Activated T-cell treated with anti-CD3 and anti-CD28 coated beads for 1 hour (primary cell): Measurements from ENCODE around the gene MUTYH.
"Not testable (repeated sequence)": the region's sequence is repeated elsewhere in the genome, so short reads cannot be mapped to it uniquely, and the experiment has no call there.

ENCODE experiments used
- DNase-seq: peaks from one replicate; pipeline ENCODE4 v3.0.0-alpha.2; 2020; ENCODE audit warnings: low read depth

Gene MUTYH

DNA sequence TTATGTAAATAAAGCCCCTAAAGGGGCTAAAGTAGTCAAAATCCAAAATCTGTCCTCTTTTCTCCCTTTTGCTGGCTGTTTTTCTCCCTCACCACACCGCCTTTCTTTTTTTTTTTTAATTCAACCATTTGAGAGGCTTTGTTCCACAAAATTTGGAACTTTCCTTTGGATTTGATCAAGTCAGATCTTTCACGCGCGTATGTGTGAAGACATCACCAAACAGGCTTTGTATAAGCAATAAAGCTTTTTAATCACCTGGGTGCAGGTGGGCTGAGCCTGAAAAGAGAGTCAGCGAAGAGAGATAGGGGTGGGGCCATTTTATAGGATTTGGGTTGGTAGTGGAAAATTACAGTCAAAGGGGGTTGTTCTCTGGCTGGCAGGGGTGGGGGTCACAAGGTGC lies 18.8 kb downstream of the MUTYH start:
- DNase-seq = no peak

DNA sequence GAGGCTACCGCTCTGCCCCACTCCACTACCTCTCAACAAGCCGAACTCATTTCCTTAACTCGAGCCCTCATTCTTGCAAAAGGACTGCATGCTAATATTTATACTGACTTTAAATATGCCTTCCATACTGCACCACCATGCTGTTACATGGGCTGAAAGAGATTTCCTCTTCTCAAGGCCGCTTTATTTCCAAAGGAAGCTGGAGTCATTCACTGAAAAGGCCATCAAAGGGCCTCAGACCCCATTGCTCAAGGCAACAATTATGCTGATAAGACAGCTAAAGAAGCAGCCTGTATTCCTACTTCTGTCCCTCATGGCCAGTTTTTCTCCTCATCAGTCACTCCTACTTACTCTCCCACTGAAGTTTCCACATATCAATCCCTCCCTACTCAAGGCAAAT lies 20.5 kb downstream of the MUTYH start:
- DNase-seq = no peak

DNA sequence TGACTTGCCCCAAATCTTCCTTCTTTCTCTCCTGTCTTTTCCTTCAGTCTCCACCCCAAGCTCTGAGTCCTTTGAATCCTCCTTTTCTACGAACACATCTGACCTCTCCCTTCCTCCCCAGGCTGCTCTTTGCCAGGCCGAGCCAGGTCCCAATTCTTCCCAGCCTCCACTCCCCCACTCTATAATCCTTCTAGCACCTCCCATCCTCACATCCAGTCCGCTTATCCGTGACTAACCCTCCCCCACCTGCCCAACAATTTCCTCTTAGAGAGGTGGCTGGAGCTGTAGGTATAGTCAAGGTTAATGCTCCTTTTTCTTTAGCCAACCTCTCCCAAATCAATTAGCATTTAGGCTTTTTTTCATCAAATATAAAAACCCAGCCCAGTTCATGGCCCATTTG lies 23.1 kb downstream of the MUTYH start:
- DNase-seq = no peak

DNA sequence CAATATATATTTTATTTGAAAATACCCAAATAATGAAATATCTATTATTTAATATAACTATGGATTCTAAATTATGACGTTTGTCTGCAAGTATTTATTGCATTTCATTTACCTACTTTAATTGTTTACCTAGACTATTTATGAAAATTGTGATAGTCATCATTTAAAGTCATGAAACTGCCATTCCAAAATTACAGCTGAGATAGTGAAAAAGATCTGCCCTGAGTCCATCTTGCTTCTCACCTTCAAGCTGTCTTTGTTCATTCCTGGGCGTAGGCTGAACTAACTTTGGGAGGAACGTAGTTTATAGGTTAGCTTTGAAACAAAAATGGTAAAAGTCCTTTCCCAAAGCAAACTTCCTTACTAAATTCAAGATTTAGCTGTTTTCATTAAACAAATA lies 26.0 kb downstream of the MUTYH start:
- no peak for DNase-seq

DNA sequence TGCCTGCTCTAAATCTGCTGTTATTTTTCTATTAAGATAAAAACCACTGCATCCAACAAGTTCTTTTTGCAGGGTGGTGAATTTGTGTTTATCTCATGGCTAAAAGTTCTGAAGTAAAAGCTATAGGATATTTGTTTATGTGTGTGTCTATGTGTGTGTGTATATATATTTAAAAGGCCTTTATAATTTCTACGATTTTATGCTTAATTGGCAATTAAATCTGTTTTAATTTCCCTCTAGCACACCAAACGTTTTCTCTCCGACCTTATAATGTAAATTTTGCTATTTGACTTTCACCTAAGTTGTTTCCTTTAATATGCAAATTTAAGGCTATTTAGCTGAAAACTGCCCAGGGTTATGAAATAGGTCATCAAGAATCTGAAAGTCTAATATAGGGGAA lies 33.3 kb downstream of the MUTYH start:
- DNase-seq = no peak

DNA sequence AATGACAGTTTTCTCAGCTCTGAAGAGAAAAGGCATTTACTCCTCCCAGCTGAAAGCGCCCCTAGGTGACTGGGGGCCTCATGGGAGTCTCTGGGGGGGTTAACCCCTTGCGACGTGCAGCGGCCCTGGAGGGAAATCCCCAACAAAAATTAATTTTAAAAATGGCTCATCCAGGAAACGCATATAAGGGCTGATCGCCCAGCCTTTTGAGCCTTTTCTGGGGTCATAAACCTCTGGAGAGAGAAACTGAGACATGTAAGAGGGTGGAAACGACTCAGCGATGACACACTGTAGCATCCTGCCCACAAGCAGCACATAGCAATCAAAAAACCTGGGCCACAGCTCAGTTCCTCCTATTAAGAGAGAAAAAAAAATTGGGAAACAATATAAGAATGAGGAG lies 33.9 kb downstream of the MUTYH start:
- DNase-seq = no peak

DNA sequence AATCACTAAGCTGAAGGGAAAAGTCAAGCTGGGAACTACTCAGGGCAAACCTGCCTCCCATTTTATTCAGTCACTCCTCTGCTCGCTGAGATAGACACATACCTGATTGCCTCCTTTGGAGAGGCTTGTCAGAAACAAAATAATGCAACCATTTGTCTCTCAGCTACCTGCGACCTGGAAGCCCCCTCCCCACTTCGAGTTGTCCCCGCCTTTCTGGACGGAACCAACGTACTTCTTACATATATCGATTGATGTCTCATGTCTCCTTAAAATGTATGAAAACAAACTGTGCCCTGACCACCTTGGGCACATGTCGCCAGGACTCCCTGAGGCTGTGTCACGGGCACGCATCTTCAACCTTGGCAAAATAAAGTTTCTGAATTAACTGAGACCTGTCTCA lies 35.0 kb downstream of the MUTYH start:
- DNase-seq = no peak

DNA sequence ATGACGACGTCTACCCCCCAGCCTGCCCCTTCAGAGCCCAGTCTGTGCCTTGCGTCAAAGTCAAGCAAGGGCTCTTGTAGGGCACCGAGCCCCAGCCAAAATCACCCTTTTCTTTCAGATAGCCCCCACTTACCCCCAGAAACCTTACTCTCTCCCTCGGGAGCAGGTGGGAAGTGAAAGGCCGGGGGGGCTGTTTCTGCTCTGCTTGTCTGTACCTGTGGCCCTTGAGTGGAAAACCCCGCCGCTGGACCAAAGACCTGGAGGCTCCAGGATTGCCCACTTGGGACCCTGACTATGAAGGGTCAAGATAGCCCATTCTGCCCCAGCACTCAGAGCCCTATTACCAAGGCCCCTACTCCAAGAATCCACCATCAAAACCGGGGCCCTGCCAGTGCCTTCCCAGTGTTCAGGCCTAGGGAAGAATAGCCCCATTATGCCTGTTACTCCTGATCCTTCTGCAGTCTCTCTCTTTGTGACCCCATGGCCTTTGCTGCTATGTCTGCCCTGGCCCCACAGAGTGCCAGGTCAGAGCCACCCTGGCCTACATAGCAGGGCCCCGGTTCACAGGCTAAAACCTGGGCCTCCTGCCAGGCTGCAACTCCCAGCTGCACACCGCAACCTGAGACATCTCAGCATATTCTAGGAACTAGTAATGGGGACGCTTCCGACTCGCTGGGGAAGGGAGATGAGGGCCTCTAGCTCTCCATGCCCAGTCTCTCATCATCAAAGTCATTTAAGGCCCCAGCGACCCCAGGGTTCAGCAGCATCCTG lies 35.7 kb downstream of the MUTYH start:
- no peak for DNase-seq

DNA sequence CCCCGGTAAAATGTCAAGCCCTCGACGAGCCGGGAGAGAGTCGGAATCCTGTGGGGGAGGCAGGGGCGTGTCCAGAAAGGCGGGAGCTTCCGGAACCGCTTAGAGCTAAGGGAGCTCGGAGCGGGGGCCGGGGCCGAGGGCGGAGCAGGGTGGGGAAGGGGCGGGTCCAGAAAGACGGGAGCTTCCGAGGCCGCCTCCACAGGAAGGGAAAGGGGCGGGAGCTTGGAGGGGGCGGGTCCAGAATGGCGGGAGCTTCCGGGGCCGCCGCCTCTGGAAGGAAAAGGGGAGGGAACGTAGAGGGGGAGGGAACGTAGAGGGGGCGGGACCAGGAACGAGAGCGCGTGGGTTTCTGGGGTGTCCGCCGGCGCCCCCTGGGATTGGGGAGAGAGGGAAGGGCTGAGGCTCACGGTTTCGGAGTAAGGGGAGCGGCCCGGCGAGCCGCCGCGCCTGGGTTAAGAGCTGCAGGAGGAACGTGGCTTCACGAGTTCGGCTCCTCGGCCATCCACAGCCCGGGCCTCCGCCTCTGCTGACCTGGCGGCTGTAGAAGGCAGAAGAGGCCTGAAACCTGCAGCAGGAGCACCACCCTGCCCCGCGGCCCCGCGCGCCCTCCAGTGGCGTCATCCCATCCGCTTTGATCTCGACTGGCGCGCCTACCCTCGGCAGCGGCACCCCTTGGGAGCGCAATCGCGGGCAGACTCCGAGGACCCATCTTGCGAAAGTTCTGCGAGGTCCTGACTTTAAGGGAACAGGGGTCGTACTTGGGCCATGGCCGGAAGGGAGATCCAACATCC lies 36.5 kb downstream of the MUTYH start:
- DNase-seq = peak; percentile 98

DNA sequence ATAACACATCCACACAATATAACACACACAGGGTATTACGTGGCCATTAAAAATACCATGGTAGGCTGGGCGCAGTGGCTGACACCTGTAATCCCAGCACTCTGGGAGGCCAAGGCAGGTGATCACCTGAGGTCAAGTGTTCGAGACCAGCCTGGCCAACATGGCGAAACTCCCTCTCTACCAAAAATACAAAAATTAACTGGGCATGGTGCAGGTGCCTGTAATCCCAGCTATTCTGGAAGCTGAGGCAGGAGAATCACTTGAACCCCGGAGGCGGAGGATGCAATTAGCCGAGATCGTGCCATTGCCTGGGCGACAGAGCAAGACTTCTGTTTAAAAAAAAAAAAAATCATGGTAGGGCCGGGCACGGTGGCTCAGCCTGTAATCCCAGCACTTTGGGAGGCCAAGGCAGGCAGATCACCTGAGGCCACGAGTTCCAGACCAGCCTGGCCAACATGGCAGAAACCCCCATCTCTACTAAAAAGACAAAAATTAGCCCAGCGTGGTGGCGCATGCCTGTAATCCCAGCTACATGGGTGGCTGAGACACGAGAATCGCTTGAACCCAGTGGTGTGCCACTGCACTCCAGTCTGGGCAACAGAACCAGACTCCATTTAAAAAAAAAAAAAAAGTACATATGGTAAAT lies 37.6 kb downstream of the MUTYH start:
- no peak for DNase-seq

DNA sequence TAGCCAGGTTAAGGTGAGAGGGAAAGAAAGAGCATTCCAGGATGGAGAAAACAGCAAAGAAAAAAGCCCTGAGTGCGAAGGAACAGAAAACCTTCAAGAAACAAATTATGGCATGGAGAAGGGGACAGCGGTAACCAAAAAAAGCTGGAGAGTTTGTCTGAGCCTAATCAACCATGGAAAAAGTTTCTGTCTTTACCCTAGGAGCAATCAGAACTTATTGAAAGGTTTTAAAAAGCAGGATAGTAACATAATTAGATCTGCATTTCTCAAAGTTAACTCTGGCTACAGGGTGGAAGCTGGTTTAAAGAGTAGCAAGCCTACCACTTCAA lies 39.6 kb downstream of the MUTYH start:
- no peak for DNase-seq

DNA sequence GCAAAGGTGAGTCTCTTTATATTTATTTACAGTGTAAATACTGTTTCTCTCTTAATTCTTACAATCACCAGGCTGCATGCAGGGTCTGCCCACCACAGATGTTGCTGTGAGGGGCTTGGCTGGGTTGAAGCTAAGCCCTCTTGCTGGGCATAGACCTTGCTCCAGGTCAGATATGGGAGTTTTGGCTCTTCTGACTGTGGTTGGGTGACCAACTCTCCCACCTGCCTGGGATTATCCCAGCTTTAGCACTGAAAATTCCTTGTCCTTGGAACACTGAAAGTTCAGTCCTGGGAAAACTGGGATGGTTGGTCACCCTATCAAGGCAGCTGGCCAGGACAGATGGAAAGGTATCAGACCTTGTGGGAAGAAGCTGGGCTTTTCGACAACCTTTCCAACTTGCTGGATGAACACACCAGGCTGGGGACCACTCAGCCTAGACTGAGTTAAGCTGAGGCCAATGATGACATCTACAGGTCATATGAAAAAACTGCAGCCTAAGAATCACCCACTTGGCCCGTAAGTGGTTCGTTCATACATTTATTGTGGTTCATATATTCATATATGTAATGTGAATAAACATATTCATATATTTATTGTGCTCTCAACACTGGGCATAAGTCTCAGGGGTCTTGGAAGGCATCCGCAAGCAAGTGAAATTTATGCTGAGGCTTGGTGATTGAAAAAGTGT lies 40.1 kb downstream of the MUTYH start:
- DNase-seq = no peak

DNA sequence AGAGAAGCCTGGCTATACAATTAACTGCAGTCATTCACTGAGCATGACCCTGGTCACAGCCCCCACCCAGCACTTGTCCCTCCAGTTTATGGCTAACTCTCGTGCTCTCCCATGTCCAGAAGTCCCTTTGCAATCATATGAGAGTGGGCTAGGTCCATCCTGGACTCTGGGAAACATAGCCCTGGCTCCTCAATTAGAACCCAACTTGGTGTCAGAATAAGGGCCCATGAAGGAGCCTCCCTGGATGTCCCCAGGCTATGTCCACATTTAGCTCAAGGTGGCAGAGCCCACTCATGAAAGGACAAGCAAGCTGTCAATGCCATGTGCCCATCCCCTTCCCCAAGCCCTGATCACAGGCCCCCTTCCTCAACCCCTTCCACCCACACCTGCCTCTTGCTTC lies 40.9 kb downstream of the MUTYH start:
- DNase-seq = no peak

DNA sequence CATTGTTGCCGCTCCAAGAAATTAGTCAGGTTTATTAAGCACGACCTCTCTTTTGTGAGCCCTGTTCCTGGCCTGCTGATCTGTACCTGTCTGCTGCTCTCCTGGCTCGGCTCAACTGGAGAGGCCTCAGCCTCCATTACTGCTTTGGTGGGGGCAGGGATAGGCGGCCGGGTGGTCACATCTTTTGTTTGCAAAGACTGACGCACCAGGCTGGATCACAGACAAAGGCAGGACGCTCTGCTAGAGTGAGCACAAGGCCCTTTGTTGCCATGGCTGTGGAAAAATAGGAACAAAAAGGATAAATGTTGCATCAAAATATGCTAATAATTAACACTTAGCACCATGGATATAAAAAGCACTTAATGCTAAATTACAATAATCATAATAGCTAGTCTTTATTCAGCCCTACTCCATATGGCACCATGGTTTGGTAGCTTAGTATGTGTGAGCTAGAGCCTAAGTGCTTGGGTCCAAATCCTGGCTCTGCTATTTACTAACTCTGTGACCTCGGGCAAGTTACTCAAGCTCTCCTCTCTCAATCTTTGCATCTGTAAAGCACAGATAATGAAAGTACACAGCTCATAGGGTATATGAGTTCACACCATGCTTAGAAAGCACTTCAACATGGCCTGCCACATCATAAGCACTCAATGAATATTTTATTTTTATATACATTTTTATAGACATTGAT lies 42.4 kb downstream of the MUTYH start:
- no peak for DNase-seq

DNA sequence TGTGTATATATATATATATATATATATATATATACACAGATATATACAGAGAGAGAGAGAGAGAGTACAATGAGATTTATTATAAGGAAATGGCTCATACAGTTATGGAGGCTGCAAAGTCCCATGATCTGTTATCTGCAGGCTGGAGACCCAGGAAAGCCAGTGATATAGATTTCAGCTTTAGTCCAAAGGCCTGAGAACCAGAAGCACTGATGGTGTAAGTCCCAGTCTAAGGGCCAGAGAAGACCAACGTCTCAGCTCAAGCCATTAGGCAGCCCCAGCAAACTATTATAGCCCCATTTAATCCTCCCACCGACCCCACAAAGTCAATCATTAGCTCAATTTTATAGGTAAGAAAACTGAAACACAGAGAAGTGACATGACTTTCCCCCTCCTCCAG lies 48.5 kb downstream of the MUTYH start:
- DNase-seq = no peak

DNA sequence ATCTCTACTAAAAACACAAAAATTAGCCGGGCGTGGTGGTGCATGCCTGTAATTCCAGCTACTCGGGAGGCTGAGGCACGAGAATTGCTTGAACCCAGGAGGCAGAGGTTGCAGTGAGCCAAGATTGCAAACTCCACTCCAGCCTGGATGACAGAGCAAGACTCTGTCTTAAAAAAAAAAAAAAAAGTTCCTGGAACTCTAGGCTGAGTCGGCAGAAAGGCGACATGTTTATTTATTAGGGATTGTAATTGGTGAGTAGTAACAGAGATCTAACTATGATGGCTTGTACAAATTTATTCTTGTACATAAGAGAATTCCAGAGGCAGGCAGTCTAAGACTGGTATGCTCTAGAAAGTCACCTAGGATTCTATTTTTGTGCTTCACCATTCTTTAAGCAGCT lies 49.2 kb downstream of the MUTYH start:
- DNase-seq = not testable (repeated sequence)

DNA sequence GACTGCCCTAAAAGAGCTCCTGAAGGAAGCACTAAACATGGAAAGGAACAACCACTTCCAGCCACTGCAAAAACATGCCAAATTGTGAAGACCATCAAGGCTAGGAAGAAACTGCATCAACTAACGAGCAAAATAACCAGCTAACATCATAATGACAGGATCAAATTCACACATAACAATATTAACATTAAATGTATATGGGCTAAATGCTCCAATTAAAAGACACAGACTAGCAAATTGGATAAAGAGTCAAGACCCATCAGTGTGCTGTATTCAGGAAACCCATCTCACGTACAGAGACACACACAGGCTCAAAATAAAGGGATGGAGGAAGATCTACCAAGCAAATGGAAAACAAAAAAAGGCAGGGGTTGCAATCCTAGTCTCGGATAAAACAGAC lies 53.7 kb downstream of the MUTYH start:
- not testable (repeated sequence) for DNase-seq

DNA sequence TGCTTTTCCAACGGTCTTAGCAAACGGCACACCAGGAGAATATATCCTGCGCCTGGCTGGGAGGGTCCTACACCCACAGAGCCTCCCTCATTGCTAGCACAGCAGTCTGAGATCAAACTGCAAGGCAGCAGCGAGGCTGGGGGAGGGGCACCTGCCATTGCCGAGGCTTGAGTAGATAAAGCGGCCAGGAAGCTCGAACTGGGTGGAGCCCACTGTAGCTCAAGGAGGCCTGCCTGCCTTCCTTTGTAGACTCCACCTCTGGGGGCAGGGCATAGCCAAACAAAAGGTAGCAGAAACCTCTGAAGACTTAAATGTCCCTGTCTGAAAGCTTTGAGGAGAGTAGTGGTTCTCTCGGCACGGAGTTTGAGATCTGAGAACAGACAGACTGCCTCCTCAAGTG lies 55.4 kb downstream of the MUTYH start:
- not testable (repeated sequence) for DNase-seq

DNA sequence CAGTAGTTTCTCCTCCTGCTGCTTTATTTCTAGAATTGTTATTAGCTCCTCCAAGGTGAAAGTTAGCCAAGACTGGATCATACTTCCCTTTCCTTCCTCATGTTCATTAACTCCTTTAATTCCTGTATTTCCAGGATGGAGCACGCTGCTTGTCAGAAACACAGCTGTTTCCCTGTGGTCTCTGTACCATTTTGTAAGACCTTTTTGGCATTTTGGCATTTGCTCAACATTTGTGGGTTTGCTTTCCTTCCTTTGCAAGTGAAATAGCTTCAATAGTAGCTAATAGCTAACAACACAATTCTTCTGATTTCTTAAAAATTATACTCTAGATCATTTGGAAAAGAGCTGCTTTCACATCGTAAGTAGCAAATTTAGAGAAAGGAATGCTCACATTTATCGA lies 57.9 kb downstream of the MUTYH start:
- no peak for DNase-seq
